Keratinocyte (primary cell): ENCODE data around the gene ARNT2. TPM values are rescaled to one million over a fixed set of nuclear protein-coding genes. Genes with fewer than 3 reads are reported as not detected.

Experiments used
- DNase-seq: peaks from one replicate; pipeline ENCODE4 v3.0.0-alpha.2; 2011; ENCODE audit warnings: low read depth, missing footprints, low spot score
- FAIRE-seq: peaks from 2 replicates; lab custom pipeline; 2011; peaks lifted over from hg19 to GRCh38; lab: Jason Lieb, UNC
- H2AFZ ChIP-seq: 2 replicates; pipeline ENCODE4 v1.6.0; 2012; ENCODE audit warnings: low read length, control low read depth, inconsistent platforms; ENCODE audit not compliant: control insufficient read depth
- H3K27ac ChIP-seq: 2 replicates; pipeline ENCODE4 v1.5.1; 2011; ENCODE audit warnings: low read length; ENCODE audit not compliant: control insufficient read depth, insufficient read depth
- H3K27me3 ChIP-seq: 3 replicates; pipeline ENCODE4 v1.6.0; 2011; ENCODE audit warnings: low read length; ENCODE audit not compliant: control insufficient read depth, insufficient read depth; ENCODE audit errors: extremely low read depth
- H3K36me3 ChIP-seq, 2 experiments: 2 replicates in 1 of 2; 3 replicates in 1 of 2; pipeline ENCODE4 v1.5.1; 2011; ENCODE audit warnings: low read length in 2 of 2, mild to moderate bottlenecking in 1 of 2; ENCODE audit not compliant: control insufficient read depth in 2 of 2, insufficient read depth in 2 of 2; ENCODE audit errors: extremely low read depth in 1 of 2
- H3K4me1 ChIP-seq: 3 replicates; pipeline ENCODE4 v1.5.1; 2011; ENCODE audit warnings: low read length; ENCODE audit not compliant: control insufficient read depth, insufficient read depth; ENCODE audit errors: extremely low read depth
- H3K4me2 ChIP-seq: 3 replicates; pipeline ENCODE4 v1.6.0; 2011; ENCODE audit warnings: low read depth, low read length; ENCODE audit not compliant: control insufficient read depth, insufficient read depth; ENCODE audit errors: extremely low read depth
- H3K4me3 ChIP-seq, 3 experiments: fragments of 200-600 bp in 1 of 3; sonication (generic) in 1 of 3; 2 replicates in 2 of 3; 3 replicates in 1 of 3; pipeline ENCODE4 v1.5.1; 2011 to 2016; ENCODE audit warnings: low read length in 3 of 3, mild to moderate bottlenecking in 3 of 3, control low read depth in 2 of 3, inconsistent platforms in 1 of 3, low read depth in 1 of 3, mixed read lengths in 1 of 3, mixed run types in 1 of 3, moderate library complexity in 1 of 3; ENCODE audit not compliant: control insufficient read depth in 2 of 3, insufficient read depth in 2 of 3; ENCODE audit errors: extremely low read depth in 1 of 3
- H3K79me2 ChIP-seq: 2 replicates; pipeline ENCODE4 v1.6.0; 2012; ENCODE audit warnings: low read length; ENCODE audit not compliant: control insufficient read depth, insufficient read depth
- H3K9ac ChIP-seq: 3 replicates; pipeline ENCODE4 v1.6.0; 2011; ENCODE audit warnings: low read length; ENCODE audit not compliant: control insufficient read depth, insufficient read depth; ENCODE audit errors: extremely low read depth
- H3K9me1 ChIP-seq: 3 replicates; pipeline ENCODE4 v1.6.0; 2011; ENCODE audit warnings: low read length; ENCODE audit not compliant: control insufficient read depth, insufficient read depth; ENCODE audit errors: extremely low read depth
- H3K9me3 ChIP-seq: 2 replicates; pipeline ENCODE4 v1.5.1; 2012; ENCODE audit warnings: low read depth, low read length; ENCODE audit not compliant: control insufficient read depth
- H4K20me1 ChIP-seq: 3 replicates; pipeline ENCODE4 v1.6.0; 2011; ENCODE audit warnings: low read length; ENCODE audit not compliant: control insufficient read depth, insufficient read depth; ENCODE audit errors: extremely low read depth
- CTCF ChIP-seq, 3 experiments: IDR thresholded peaks in 1 of 3; conservative IDR thresholded peaks in 1 of 3; optimal IDR thresholded peaks in 1 of 3; 2 replicates in 2 of 3; 3 replicates in 1 of 3; pipeline versions ENCODE3 to v1.5.1; 2011; ENCODE audit warnings: low read length in 3 of 3, mild to moderate bottlenecking in 3 of 3, moderate library complexity in 2 of 3, control low read depth in 1 of 3, inconsistent platforms in 1 of 3; ENCODE audit not compliant: insufficient read depth in 2 of 3; ENCODE audit errors: extremely low read depth in 1 of 3
- EZH2 ChIP-seq: IDR thresholded peaks from one replicate; pipeline ENCODE4 v1.6.1; 2012; ENCODE audit warnings: inconsistent platforms, mild to moderate bottlenecking, low read length, moderate library complexity
- dilution Hi-C: fragments of 300-500 bp; cut with MboI; formaldehyde crosslinking; loops from one replicate; pipeline ENCODE4 v1.7.0; 2020; ENCODE audit warnings: low sequenced_read_pairs; ENCODE audit not compliant: extremely low pct_ligation_motif_present
- polyA plus RNA-seq, 5 experiments: library from polyadenylated mRNA; depleted of rRNA in 3 of 5; stranded (reverse) in 3 of 5; stranded (forward) in 1 of 5; unstranded in 1 of 5; fragments of >200 nt; gene quantifications; 1 replicate in 1 of 5; 2 replicates in 3 of 5; 3 replicates in 1 of 5; pipeline versions ENCODE4 v1.2.1 to v1.2.3, GENCODE V29; 2011 to 2012; ENCODE audit warnings: missing spikeins in 2 of 5, low read depth in 1 of 5, low replicate concordance in 1 of 5

Gene ARNT2
- polyA plus RNA-seq, 1 donor (not counting 4 experiments of a cell fraction or from before 2014, with no cell fraction given), result 0.16 TPM

- H3K79me2 ChIP-seq, result no peaks in the 10 kb centered on the region
- no peak for TF ChIP-seq CTCF (optimal IDR thresholded peaks at IDR 0.05 in 1 of 3, IDR thresholded peaks at IDR 0.05 in 1 of 3, conservative IDR thresholded peaks at IDR 0.05 in 1 of 3; ENCODE audit: extremely low read depth in 1 of 3, insufficient read depth in 2 of 3, low read length in 3 of 3)
- TF ChIP-seq EZH2, result no peak
- no peak overlapping the region for H3K9ac ChIP-seq
- H3K4me2 ChIP-seq, result no peak overlapping the region
- H2AFZ ChIP-seq, result no peak overlapping the region
- H3K4me1 ChIP-seq, result peaks cover 26% of the 10 kb centered on the region
- no peaks in the 10 kb centered on the region for H3K36me3 ChIP-seq
- dilution Hi-C loops, result loop anchor here (25.0 kb wide), 1 partner anchor 93 kb away; the partner anchor contains the start of gene ABHD17C
- no peak overlapping the region for H3K4me3 ChIP-seq
- FAIRE-seq, result no peak
- H3K9me1 ChIP-seq, result no peaks in the 10 kb centered on the region
- H3K9me3 ChIP-seq, result no peaks in the 10 kb centered on the region
- H3K27ac ChIP-seq, result no peak overlapping the region
- no peaks in the 10 kb centered on the region for H3K27me3 ChIP-seq
- no peak for DNase-seq
- H4K20me1 ChIP-seq, result no peaks in the 10 kb centered on the region
Measured at GRCh38 chr15:80594091-80594889, 190.1 kb downstream of the ARNT2 start.

- H3K9ac ChIP-seq, result no peak overlapping the region
- H4K20me1 ChIP-seq, result no peaks in the 10 kb centered on the region
- dilution Hi-C loops, result loop anchor here (25.0 kb wide), 1 partner anchor 92 kb away; the partner anchor contains the start of gene ABHD17C
- no peaks in the 10 kb centered on the region for H3K9me3 ChIP-seq
- no peaks in the 10 kb centered on the region for H3K79me2 ChIP-seq
- no peak overlapping the region for H3K4me3 ChIP-seq
- H3K4me2 ChIP-seq, result no peak overlapping the region
- FAIRE-seq (no peak), DNase-seq (no peak)
- no peaks in the 10 kb centered on the region for H3K9me1 ChIP-seq
- H3K27me3 ChIP-seq, result no peaks in the 10 kb centered on the region
- H3K4me1 ChIP-seq, result peaks cover 26% of the 10 kb centered on the region
- no peaks in the 10 kb centered on the region for H3K36me3 ChIP-seq
- H2AFZ ChIP-seq, result no peak overlapping the region
- no peak overlapping the region for H3K27ac ChIP-seq
- TF ChIP-seq CTCF (optimal IDR thresholded peaks at IDR 0.05 in 1 of 3, IDR thresholded peaks at IDR 0.05 in 1 of 3, conservative IDR thresholded peaks at IDR 0.05 in 1 of 3; ENCODE audit: extremely low read depth in 1 of 3, insufficient read depth in 2 of 3, low read length in 3 of 3) (no peak), EZH2 (no peak)
Measured at GRCh38 chr15:80595396-80595795, 191.2 kb downstream of the ARNT2 start.
